GM12878 (cell line): ENCODE measurements around the gene ZNF608. TPM values are rescaled to one million over a fixed set of nuclear protein-coding genes. Genes with fewer than 3 reads are reported as not detected.

ENCODE experiments used
- ATAC-seq: fragments of 200-7000 bp; cut with Tn5 transposase; 3 replicates; pipeline ENCODE4 v1.9.1; 2020; ENCODE audit warnings: mild to moderate bottlenecking, moderate library complexity
- BruUV-seq: library from RNA; stranded (reverse); fragments of 400-500 nt; replicated peaks from 2 replicates; lab custom pipeline; 2021; lab: Mats Ljungman, UMichigan
- CTCF ChIA-PET: fragments of 300-600 bp; sonication (Branson Sonifier 250); formaldehyde crosslinking; extraction: SDS; loops from one replicate; lab custom pipeline; 2021; ENCODE audit warnings: inconsistent platforms; lab: Yijun Ruan, JAX
- POLR2A ChIA-PET: fragments of 350-600 bp; formaldehyde crosslinking; extraction: SDS; loops from one replicate; lab custom pipeline; 2021; ENCODE audit warnings: inconsistent platforms; lab: Charles Lee
- RAD21 ChIA-PET: fragments of 300-600 bp; sonication (Branson Sonifier 250); formaldehyde crosslinking; loops from one replicate; lab custom pipeline; 2023; ENCODE audit warnings: antibody characterized with exemption; ENCODE audit not compliant: unreplicated experiment; lab: Charles Lee
- SMC1A ChIA-PET: fragments of 300-600 bp; sonication (Branson Sonifier 250); formaldehyde crosslinking; loops from one replicate; lab custom pipeline; 2023; ENCODE audit not compliant: unreplicated experiment, uncharacterized antibody; lab: Charles Lee
- DNase-seq: peaks from one replicate; pipeline ENCODE4 v3.0.0-alpha.2; 2011; ENCODE audit warnings: low read depth, low spot score
- FAIRE-seq: peaks from 3 replicates; lab custom pipeline; 2011; peaks lifted over from hg19 to GRCh38; lab: Jason Lieb, UNC
- H2AFZ ChIP-seq: 2 replicates; pipeline ENCODE4 v1.6.0; 2011; ENCODE audit warnings: low read depth, low read length, control low read depth; ENCODE audit not compliant: control insufficient read depth
- H3K27ac ChIP-seq: 2 replicates; pipeline ENCODE4 v1.5.1; 2011; ENCODE audit warnings: control low read depth; ENCODE audit not compliant: control insufficient read depth, insufficient read depth
- H3K27me3 ChIP-seq, 2 experiments: replicated peaks in 1 of 2; 2 replicates each; pipeline versions ENCODE4 v1.6.0 to v1.6.1; 2011; ENCODE audit warnings: low read length in 1 of 2; ENCODE audit not compliant: control insufficient read depth in 2 of 2, insufficient read depth in 2 of 2
- H3K36me3 ChIP-seq, 2 experiments: 2 replicates each; pipeline ENCODE4 v1.5.1; 2011; ENCODE audit warnings: low read length in 1 of 2; ENCODE audit not compliant: control insufficient read depth in 2 of 2, insufficient read depth in 2 of 2
- H3K4me1 ChIP-seq: 2 replicates; pipeline ENCODE4 v1.6.1; 2011; ENCODE audit warnings: mild to moderate bottlenecking, low read length, moderate library complexity, mixed read lengths; ENCODE audit not compliant: control insufficient read depth, insufficient read depth
- H3K4me2 ChIP-seq: 2 replicates; pipeline ENCODE4 v1.6.0; 2011; ENCODE audit warnings: control low read depth; ENCODE audit not compliant: control insufficient read depth, insufficient read depth
- H3K4me3 ChIP-seq: fragments of 200-600 bp; sonication (generic); 2 replicates; pipeline ENCODE4 v1.5.1; 2016
- H3K79me2 ChIP-seq: 2 replicates; pipeline ENCODE4 v1.6.0; 2011; ENCODE audit warnings: low read length; ENCODE audit not compliant: control insufficient read depth, insufficient read depth
- H3K9ac ChIP-seq: 2 replicates; pipeline ENCODE4 v1.8.0; 2011; ENCODE audit warnings: low read length, control low read depth, mixed read lengths; ENCODE audit not compliant: control insufficient read depth, insufficient read depth
- H3K9me3 ChIP-seq: replicated peaks from 3 replicates; pipeline ENCODE4 v1.5.1; 2011; ENCODE audit warnings: mild to moderate bottlenecking, low read length; ENCODE audit not compliant: control insufficient read depth, insufficient read depth
- H4K20me1 ChIP-seq: 2 replicates; pipeline ENCODE4 v1.6.0; 2011; ENCODE audit not compliant: control insufficient read depth, insufficient read depth
- BRCA1 ChIP-seq: IDR thresholded peaks from 2 replicates; pipeline ENCODE4 v1.6.1; 2011; ENCODE audit warnings: low read depth, low read length, improper control_type of control experiment
- CBX5 ChIP-seq: sonication (generic); IDR thresholded peaks from 2 replicates; pipeline ENCODE4 v1.6.1; 2016; ENCODE audit warnings: low read depth, moderate library complexity, mild to moderate bottlenecking, inconsistent platforms
- MEF2A ChIP-seq: IDR thresholded peaks from 2 replicates; pipeline ENCODE4 v1.6.1; 2011; ENCODE audit warnings: low read depth, mild to moderate bottlenecking, low read length, moderate library complexity; ENCODE audit not compliant: insufficient read depth
- POLR2A ChIP-seq: IDR thresholded peaks from 2 replicates; pipeline ENCODE4 v1.6.1; 2011; ENCODE audit warnings: low read depth, mild to moderate bottlenecking, low read length
- POLR2AphosphoS5 ChIP-seq: IDR thresholded peaks from 2 replicates; pipeline ENCODE4 v1.6.1; 2011; ENCODE audit warnings: mild to moderate bottlenecking, low read length, inconsistent platforms
- RUNX3 ChIP-seq: IDR thresholded peaks from 2 replicates; pipeline ENCODE4 v1.6.1; 2012; ENCODE audit warnings: low read length, inconsistent platforms
- STAT1 ChIP-seq: fragments of 450-650 bp; conservative IDR thresholded peaks from 2 replicates; pipeline ENCODE4 v1.6.1; 2014; ENCODE audit warnings: antibody characterized with exemption, mild to moderate bottlenecking
- TAF1 ChIP-seq: IDR thresholded peaks from 2 replicates; pipeline ENCODE4 v1.6.1; 2011; ENCODE audit warnings: mild to moderate bottlenecking, low read depth, low read length, borderline replicate concordance
- ZNF217 ChIP-seq: fragments of 450-650 bp; IDR thresholded peaks from 2 replicates; pipeline ENCODE4 v1.6.1; 2017; ENCODE audit warnings: antibody characterized with exemption, mild to moderate bottlenecking
- WGBS: methylation state at CpG from one replicate; pipeline ENCODE4 v1.1.6; 2016; ENCODE audit warnings: low lambda C conversion rate; ENCODE audit not compliant: insufficient replicate concordance, insufficient coverage; ENCODE audit errors: missing lambda C conversion rate; 5-methylcytosine and 5-hydroxymethylcytosine counted together
- in situ Hi-C: fragments of 300-500 bp; cut with MboI; formaldehyde crosslinking; loops from 9 replicates; pipeline ENCODE4 v1.14.3; 2018; ENCODE audit warnings: mixed read lengths
- intact Hi-C: fragments of 100-400 bp; cut with micrococcal nuclease; formaldehyde crosslinking; loops from one replicate; pipeline ENCODE4 v1.14.2; 2022; ENCODE audit not compliant: unreplicated experiment
- polyA plus RNA-seq, 11 experiments: library from polyadenylated mRNA; depleted of rRNA in 4 of 11; unstranded in 6 of 11; stranded (reverse) in 5 of 11; fragments of >200 nt; fragmentation: Nextera tagmentation in 4 of 11; fragmentation: Illumina TruSeq in 1 of 11; extraction: Ambion mirVana in 4 of 11; extraction: Trizol in 1 of 11; gene quantifications; 1 replicate in 1 of 11; 2 replicates in 10 of 11; pipeline versions ENCODE4 v1.2.1 to v1.2.3, GENCODE V29; 2011 to 2016; ENCODE audit warnings: inconsistent platforms in 2 of 11, missing spikeins in 2 of 11, low read depth in 1 of 11
- total RNA-seq, 4 experiments: library from RNA; depleted of rRNA in 3 of 4; stranded (reverse); fragments of >200 nt in 3 of 4; fragmentation: Illumina TruSeq in 1 of 4; extraction: Trizol in 1 of 4; gene quantifications; 2 replicates each; pipeline versions ENCODE4 v1.2.1 to v1.2.3, GENCODE V29; 2013 to 2021
- TF ChIP-seq, protein P1 (sequence below): fragments of 450-650 bp; IDR thresholded peaks from 2 replicates; pipeline ENCODE4 v1.6.1; 2017; ENCODE audit warnings: mild to moderate bottlenecking, low read depth, inconsistent platforms; ENCODE audit not compliant: poor library complexity, severe bottlenecking

ZNF608 gene
- total and polyA plus RNA-seq, 10 of the 15 experiments (the other 5 are each of a cell fraction or from before 2014, with no cell fraction given) = 0.19 to 6.7 (median 0.64) TPM

DNA sequence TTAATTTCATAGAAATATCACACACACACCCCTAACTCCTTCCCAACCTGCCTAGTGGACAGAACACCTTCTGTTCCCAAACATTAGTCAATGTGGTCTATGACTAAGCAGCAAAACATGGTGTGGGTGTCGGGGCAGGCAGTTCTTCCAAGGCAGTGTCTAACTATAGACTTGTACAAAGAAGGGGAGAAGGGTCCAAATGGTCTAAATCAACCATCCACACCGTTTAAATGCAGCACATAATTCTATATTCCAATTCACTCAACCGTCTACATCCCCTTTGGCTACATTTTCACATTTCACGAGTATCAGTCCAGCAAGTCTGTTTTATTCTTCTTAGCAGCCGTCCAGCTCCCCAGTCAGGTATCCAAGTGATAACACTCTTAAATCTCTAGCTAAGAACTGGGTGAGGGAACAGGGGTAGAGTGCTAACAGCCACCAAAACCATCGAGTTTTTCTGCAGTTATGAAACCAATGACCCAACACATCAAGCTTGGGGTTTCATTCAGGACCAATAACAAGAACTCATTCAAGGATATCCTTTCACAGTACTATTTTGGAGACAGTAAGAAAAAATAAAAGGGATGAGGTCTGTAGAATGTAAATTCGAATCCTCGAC is 3.3 kb downstream of the ZNF608 start:
- H4K20me1 ChIP-seq = no peaks in the 10 kb centered on the region
- TF ChIP-seq BRCA1 = no peak
- 0 out of 2 replicates have a peak, but pooled peaks have one; percentile 52 for TF ChIP-seq MEF2A
- TF ChIP-seq TAF1 = peak; percentile 47; the same call in 1 of the 2 replicates
- peak; percentile 45 for TF ChIP-seq POLR2AphosphoS5
- ATAC-seq = peak; percentile 33
- SMC1A ChIA-PET = interaction anchor here (0.7 to 1.1 kb wide), 7 partner anchors 10 to 178 kb away, joined by 3 read pairs; no protein-coding TSS in a partner anchor
- peak overlapping the region; percentile 67 for H3K27ac ChIP-seq
- RAD21 ChIA-PET = interaction anchor here (0.6 to 6.4 kb wide), 8 partner anchors 13 to 432 kb away, joined by 3 to 27 read pairs (median 4); no protein-coding TSS in a partner anchor
- 5% methylated on average over 8 of the region's 8 CpGs for WGBS
- peaks cover 3% of the 10 kb centered on the region for H3K4me1 ChIP-seq
- no TSS peak for BruUV-seq
- peaks cover 84% of the 10 kb centered on the region for H3K79me2 ChIP-seq
- no peak for FAIRE-seq
- POLR2A ChIA-PET = interaction anchor here (0.6 to 1.4 kb wide), 3 partner anchors 10 to 166 kb away, joined by 3 to 7 read pairs (median 3); no protein-coding TSS in a partner anchor
- H3K27me3 ChIP-seq = 0 out of 4 replicates have a peak, but pooled peaks cover 0 to 4% of the 10 kb centered on the region in 2 experiments
- peak overlapping the region; percentile 88 for H3K4me2 ChIP-seq
- intact Hi-C loops = loop anchor here (2.0 to 10.0 kb wide), 4 partner anchors 18 to 1068 kb away; no protein-coding TSS in a partner anchor
- no peak overlapping the region for H2AFZ ChIP-seq
- H3K36me3 ChIP-seq = no peaks in the 10 kb centered on the region
- no peak for DNase-seq
- peak overlapping the region; percentile 76 for H3K9ac ChIP-seq
- H3K4me3 ChIP-seq = peak overlapping the region; percentile 71
- in situ Hi-C loops = no loop called here
- CTCF ChIA-PET = no interaction called here
- H3K9me3 ChIP-seq = no peaks in the 10 kb centered on the region

DNA sequence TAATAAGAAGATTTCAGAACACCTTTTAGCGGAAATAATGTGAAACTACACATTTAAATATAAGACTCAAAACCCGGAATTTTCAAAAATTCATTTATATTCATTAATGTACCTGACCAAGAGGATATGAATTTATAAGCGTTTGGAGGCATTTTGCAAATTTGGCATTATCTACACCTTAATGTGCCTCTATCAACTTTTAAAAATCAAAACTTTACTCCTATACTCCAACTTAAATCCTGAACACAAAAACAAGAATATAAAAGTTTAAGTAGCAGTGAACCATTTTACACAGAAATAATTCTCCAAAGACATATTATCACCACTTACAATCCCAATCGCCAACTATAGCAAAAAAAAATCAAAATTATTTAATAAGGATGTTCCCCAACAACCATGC is 3.9 kb downstream of the ZNF608 start:
- peak overlapping the region; percentile 76 for H3K9ac ChIP-seq
- 80% methylated on average over 4 of the region's 4 CpGs for WGBS
- RAD21 ChIA-PET = interaction anchor here (0.6 to 6.4 kb wide), 8 partner anchors 13 to 433 kb away, joined by 3 to 27 read pairs (median 4); no protein-coding TSS in a partner anchor
- H3K4me3 ChIP-seq = peak overlapping the region; percentile 71
- DNase-seq (no peak), FAIRE-seq (no peak), ATAC-seq (no peak)
- 0 out of 4 replicates have a peak, but pooled peaks cover 0 to 4% of the 10 kb centered on the region in 2 experiments for H3K27me3 ChIP-seq
- H3K4me1 ChIP-seq = peaks cover 3% of the 10 kb centered on the region
- no peaks in the 10 kb centered on the region for H3K9me3 ChIP-seq
- SMC1A ChIA-PET = interaction anchor here (0.7 to 1.1 kb wide), 5 partner anchors 12 to 178 kb away, joined by 3 read pairs; no protein-coding TSS in a partner anchor
- H3K36me3 ChIP-seq = no peaks in the 10 kb centered on the region
- intact Hi-C loops (loop anchor here (2.0 to 10.0 kb wide), 4 partner anchors 18 to 1068 kb away; no protein-coding TSS in a partner anchor), in situ Hi-C loops (no loop called here)
- peaks cover 89% of the 10 kb centered on the region for H3K79me2 ChIP-seq
- CTCF ChIA-PET = no interaction called here
- POLR2A ChIA-PET = interaction anchor here (1.0 to 1.4 kb wide), 2 partner anchors 9 to 166 kb away, joined by 3 to 7 read pairs; no protein-coding TSS in a partner anchor
- H3K4me2 ChIP-seq = peak overlapping the region; percentile 88
- peak overlapping the region; percentile 67 for H3K27ac ChIP-seq
- no peaks in the 10 kb centered on the region for H4K20me1 ChIP-seq
- H2AFZ ChIP-seq = no peak overlapping the region
- BruUV-seq = no TSS peak
- TF ChIP-seq STAT1 = no peak
- no peak for TF ChIP-seq POLR2A
- TF ChIP-seq CBX5 = no peak
- TF ChIP-seq RUNX3 = no peak
- TF ChIP-seq, protein P1, sequence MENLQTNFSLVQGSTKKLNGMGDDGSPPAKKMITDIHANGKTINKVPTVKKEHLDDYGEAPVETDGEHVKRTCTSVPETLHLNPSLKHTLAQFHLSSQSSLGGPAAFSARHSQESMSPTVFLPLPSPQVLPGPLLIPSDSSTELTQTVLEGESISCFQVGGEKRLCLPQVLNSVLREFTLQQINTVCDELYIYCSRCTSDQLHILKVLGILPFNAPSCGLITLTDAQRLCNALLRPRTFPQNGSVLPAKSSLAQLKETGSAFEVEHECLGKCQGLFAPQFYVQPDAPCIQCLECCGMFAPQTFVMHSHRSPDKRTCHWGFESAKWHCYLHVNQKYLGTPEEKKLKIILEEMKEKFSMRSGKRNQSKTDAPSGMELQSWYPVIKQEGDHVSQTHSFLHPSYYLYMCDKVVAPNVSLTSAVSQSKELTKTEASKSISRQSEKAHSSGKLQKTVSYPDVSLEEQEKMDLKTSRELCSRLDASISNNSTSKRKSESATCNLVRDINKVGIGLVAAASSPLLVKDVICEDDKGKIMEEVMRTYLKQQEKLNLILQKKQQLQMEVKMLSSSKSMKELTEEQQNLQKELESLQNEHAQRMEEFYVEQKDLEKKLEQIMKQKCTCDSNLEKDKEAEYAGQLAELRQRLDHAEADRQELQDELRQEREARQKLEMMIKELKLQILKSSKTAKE = no peak
- no peak for TF ChIP-seq ZNF217
